Activated CD8-positive, alpha-beta T cell treated with anti-CD3 and anti-CD28 coated beads, Interleukin-2, amount 10 ng/mL, durations not matched to agents 7 days and 5 days (primary cell): Measurements from ENCODE around the gene DNAH11. TPM values are rescaled to one million over a fixed set of nuclear protein-coding genes. Genes with fewer than 3 reads are reported as not detected.

ENCODE experiments used
- ATAC-seq: fragments of 150-1000 bp; cut with Tn5 transposase; one replicate; pipeline ENCODE4 v1.10.0; 2021; ENCODE audit warnings: moderate library complexity
- CTCF ChIA-PET: fragments of 350-600 bp; sonication (Branson Sonifier 250); formaldehyde crosslinking; loops from one replicate; lab custom pipeline; 2021; ENCODE audit warnings: antibody characterized with exemption; lab: Charles Lee
- POLR2A ChIA-PET: fragments of 350-600 bp; sonication (Branson Sonifier 250); formaldehyde crosslinking; loops from one replicate; lab custom pipeline; 2021; ENCODE audit warnings: antibody characterized with exemption; lab: Charles Lee
- DNase-seq: peaks from one replicate; pipeline ENCODE4 v3.0.0-alpha.2; 2020
- H3K27ac Mint-ChIP-seq: one replicate; pipeline ENCODE4 v1.8.0; 2021; ENCODE audit warnings: mild to moderate bottlenecking, mixed read lengths
- H3K27me3 Mint-ChIP-seq: one replicate; pipeline ENCODE4 v1.8.0; 2021; ENCODE audit warnings: low read depth, mixed read lengths
- H3K36me3 Mint-ChIP-seq: one replicate; pipeline ENCODE4 v1.8.0; 2021; ENCODE audit warnings: low read depth, mixed read lengths
- H3K4me1 Mint-ChIP-seq: one replicate; pipeline ENCODE4 v1.8.0; 2021; ENCODE audit warnings: low read depth, mixed read lengths
- H3K4me3 Mint-ChIP-seq: one replicate; pipeline ENCODE4 v1.8.0; 2021; ENCODE audit warnings: mild to moderate bottlenecking, mixed read lengths
- H3K9me3 Mint-ChIP-seq: one replicate; pipeline ENCODE4 v1.8.0; 2022; ENCODE audit warnings: mixed read lengths; ENCODE audit not compliant: insufficient read depth
- total RNA-seq, 2 experiments: library from RNA; stranded (reverse); gene quantifications; one replicate each; pipeline ENCODE4 v1.2.3, GENCODE V29; 2021

The DNAH11 gene
- total RNA-seq, 2 experiments from 2014 or later: 0.91 to 2.3 TPM

DNA sequence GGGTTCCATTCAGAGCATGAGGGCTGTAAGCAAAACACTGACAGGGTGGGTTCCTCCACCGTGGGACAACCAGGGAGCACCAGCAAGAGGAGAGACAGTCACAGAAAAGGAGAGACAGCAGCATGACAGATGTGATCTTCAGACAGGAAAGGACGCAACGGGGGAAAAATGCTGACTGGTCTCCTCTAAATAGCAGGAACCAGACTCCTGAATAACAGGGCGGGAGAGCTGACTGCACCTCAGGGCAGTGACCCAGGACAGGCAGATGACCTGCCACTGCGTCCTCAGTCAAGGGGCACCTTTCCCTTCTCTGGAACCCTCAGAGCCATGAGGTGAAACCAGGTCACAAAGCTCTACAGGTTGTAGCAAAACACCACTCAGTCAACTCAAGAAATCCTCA is 365.9 kb downstream of the DNAH11 start:
- ChIA-PET CTCF (no interaction called here), POLR2A (no interaction called here)
- peaks cover 4% of the 10 kb centered on the region for H3K4me1 Mint-ChIP-seq
- ATAC-seq: no peak
- no peaks in the 10 kb centered on the region for H3K9me3 Mint-ChIP-seq
- no peak overlapping the region for H3K4me3 Mint-ChIP-seq
- no peak for DNase-seq
- no peaks in the 10 kb centered on the region for H3K27me3 Mint-ChIP-seq
- H3K36me3 Mint-ChIP-seq: peaks cover 69% of the 10 kb centered on the region
- no peak overlapping the region for H3K27ac Mint-ChIP-seq

DNA sequence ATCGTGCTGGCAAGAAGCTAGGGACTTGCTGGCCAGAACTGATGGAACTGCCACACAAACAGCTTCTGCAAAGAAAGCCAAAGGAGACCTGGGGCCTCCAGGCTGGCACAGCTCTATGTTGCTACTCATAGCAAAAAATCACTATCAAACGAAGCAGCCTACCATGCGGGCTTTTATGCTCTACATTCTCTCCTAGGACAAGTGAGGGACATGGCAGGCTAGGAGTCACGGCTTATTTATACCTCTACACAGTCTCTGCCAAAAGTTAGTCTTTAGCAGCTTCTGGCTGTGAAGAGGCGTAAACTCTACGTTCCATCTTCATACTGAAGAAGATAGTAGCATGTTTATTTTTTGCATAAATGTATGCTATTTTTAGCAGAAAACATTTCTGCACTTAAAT is 367.4 kb downstream of the DNAH11 start:
- no peak for DNase-seq
- Mint-ChIP-seq H3K4me3 (no peak overlapping the region), H3K36me3 (peaks cover 69% of the 10 kb centered on the region), H3K9me3 (no peaks in the 10 kb centered on the region), H3K4me1 (peaks cover 4% of the 10 kb centered on the region), H3K27ac (no peak overlapping the region), H3K27me3 (no peaks in the 10 kb centered on the region)
- CTCF ChIA-PET: no interaction called here
- no peak for ATAC-seq
- POLR2A ChIA-PET: no interaction called here

DNA sequence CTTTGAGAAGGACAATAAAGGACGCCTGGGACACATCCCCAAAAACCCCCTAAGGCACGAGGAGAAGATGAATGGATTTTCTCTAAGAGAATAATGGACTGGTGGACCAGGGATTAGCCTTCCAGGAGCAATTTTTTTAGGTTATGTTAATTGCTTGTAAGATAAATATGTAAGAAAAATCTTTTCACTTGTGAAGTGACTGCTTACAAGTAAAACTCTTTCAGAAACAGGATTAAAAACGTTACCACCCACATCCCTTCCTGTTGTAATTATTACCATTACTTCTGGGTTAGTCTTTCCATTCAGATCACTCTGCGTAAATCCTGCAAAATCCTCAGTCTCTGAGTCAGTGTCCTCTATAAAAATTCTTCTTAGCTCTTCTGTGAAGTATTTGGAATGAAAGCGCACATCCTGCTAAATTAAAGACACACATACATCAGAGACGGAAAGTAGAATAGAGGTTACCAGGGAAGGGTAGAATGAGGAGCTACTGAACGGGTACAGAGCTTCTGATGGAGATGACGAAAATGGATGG is 368.6 kb downstream of the DNAH11 start:
- ATAC-seq (no peak), DNase-seq (no peak)
- no peak overlapping the region for H3K27ac Mint-ChIP-seq
- H3K27me3 Mint-ChIP-seq: no peaks in the 10 kb centered on the region
- no peak overlapping the region for H3K4me3 Mint-ChIP-seq
- H3K36me3 Mint-ChIP-seq: peaks cover 65% of the 10 kb centered on the region
- H3K4me1 Mint-ChIP-seq: peaks cover 2% of the 10 kb centered on the region
- no peaks in the 10 kb centered on the region for H3K9me3 Mint-ChIP-seq
- POLR2A ChIA-PET: no interaction called here
- CTCF ChIA-PET: interaction anchor here (1.0 kb wide), 1 partner anchor 59 kb away, joined by 3 read pairs; no protein-coding TSS in a partner anchor

DNA sequence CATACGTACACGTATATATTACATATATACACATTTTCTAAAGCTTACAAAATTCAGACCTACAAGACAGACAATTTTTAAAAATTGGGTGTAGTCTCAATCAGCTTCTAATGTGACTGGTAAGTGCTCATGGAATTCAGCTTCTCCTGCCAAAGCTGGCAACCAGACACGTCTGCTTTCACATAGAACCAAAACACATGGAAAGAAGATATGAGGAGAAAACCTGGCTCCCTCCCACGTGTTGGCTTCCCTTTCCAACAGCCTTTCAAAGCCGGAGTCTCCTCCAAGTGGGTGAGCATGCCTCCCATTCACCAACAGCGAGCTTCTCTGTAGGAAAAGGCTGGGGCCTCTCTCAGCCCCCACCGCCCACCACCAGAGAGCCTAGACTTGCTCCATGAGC is 369.5 kb downstream of the DNAH11 start:
- no peak for DNase-seq
- Mint-ChIP-seq H3K27me3 (no peaks in the 10 kb centered on the region), H3K36me3 (peaks cover 66% of the 10 kb centered on the region), H3K27ac (no peak overlapping the region), H3K4me1 (no peaks in the 10 kb centered on the region), H3K9me3 (no peaks in the 10 kb centered on the region), H3K4me3 (no peak overlapping the region)
- CTCF ChIA-PET: interaction anchor here (1.0 kb wide), 1 partner anchor 60 kb away, joined by 3 read pairs; no protein-coding TSS in a partner anchor
- POLR2A ChIA-PET: interaction anchor here (0.6 kb wide), 1 partner anchor 241 kb away, joined by 3 read pairs; no protein-coding TSS in a partner anchor
- no peak for ATAC-seq

DNA sequence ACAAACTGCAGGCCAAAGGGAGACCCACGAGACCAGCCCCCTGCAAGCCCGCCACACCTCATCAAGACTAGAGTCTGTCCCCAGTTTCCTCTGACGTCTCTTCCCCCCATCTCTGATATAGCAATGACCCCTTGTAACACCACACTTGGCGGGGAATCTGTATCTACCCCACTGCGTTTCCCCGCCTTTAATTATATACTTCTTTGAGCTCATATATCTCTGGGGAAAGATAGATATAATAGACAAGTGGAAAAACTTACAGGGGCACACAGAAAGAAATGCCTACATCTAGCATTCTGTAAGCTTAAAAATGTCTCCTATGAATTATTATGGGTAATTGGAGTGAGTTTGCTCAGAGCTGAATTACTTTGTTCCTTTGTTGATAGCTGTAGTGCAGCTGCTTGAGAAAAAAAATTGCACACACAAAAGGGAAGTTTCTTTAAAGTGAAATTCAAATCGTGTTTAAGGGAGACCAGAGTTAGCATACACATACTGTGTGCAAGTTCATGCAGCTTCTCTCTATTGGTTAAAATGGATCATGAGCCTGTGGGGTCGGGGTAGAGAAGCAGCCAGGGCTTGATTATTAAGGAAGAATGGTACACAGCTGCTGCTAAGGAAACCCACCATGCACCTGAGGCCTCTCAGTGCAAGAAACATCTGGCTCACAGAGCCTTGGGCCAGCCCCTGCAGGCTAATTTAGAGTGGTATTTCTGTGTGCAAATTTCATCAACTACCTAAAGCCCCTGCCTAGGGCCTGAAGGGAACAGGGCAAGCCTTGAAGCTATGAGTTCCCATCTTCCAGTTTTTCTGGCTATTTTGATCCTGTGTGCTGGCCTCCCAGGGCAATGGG is 370.3 kb downstream of the DNAH11 start:
- peaks cover 60% of the 10 kb centered on the region for H3K36me3 Mint-ChIP-seq
- CTCF ChIA-PET: interaction anchor here (1.4 kb wide), 1 partner anchor 10 kb away, joined by 3 read pairs; no protein-coding TSS in a partner anchor
- no peak overlapping the region for H3K27ac Mint-ChIP-seq
- ATAC-seq (no peak), DNase-seq (no peak)
- no peak overlapping the region for H3K4me3 Mint-ChIP-seq
- POLR2A ChIA-PET: no interaction called here
- no peaks in the 10 kb centered on the region for H3K4me1 Mint-ChIP-seq
- no peaks in the 10 kb centered on the region for H3K9me3 Mint-ChIP-seq
- H3K27me3 Mint-ChIP-seq: no peaks in the 10 kb centered on the region

DNA sequence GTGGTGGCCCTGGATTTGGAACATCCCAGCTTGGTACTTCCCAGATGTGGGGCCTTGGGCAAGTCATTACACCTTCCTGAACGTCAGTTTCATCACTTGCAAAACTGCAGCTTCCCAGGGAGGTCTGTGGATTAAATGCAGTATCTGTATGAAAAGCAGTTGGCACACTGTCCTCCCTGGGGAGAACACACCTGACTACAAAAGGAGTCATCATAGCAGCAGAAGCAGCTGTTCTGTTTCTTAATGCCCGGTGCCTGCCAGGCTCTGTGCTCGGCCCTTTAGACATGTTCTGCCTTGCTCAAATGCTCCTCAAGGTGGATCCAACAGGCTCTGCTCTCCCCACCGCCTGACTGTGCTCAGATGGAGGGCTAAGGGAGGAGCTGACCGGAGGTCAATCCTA is 371.8 kb downstream of the DNAH11 start:
- ChIA-PET CTCF (no interaction called here), POLR2A (no interaction called here)
- no peaks in the 10 kb centered on the region for H3K27me3 Mint-ChIP-seq
- DNase-seq (no peak), ATAC-seq (no peak)
- H3K27ac Mint-ChIP-seq: peak overlapping the region; percentile 11
- peaks cover 45% of the 10 kb centered on the region for H3K36me3 Mint-ChIP-seq
- no peaks in the 10 kb centered on the region for H3K4me1 Mint-ChIP-seq
- no peaks in the 10 kb centered on the region for H3K9me3 Mint-ChIP-seq
- H3K4me3 Mint-ChIP-seq: no peak overlapping the region

DNA sequence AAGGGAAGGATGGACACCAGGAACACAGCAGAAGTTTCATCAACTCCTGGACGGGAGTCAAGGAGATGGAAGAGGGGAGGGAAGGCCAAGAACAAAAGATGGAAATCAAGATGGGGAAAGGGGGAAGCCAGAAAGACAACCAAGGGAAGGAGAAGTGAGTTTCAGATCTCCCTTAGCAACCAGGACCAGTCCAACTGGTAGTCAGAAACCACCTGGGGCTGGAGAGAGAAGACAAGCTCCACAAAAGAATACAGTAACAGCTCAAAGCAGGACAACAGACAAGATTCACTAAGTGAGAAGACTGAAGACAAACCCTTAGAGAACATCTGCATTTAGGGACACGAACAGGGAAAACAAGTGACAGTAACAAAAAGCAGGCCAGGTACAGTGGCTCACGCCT is 372.3 kb downstream of the DNAH11 start:
- peak overlapping the region; percentile 11 for H3K27ac Mint-ChIP-seq
- ATAC-seq (no peak), DNase-seq (no peak)
- H3K9me3 Mint-ChIP-seq: no peaks in the 10 kb centered on the region
- H3K4me1 Mint-ChIP-seq: no peaks in the 10 kb centered on the region
- CTCF ChIA-PET: no interaction called here
- H3K36me3 Mint-ChIP-seq: peaks cover 42% of the 10 kb centered on the region
- no peaks in the 10 kb centered on the region for H3K27me3 Mint-ChIP-seq
- POLR2A ChIA-PET: no interaction called here
- H3K4me3 Mint-ChIP-seq: no peak overlapping the region

DNA sequence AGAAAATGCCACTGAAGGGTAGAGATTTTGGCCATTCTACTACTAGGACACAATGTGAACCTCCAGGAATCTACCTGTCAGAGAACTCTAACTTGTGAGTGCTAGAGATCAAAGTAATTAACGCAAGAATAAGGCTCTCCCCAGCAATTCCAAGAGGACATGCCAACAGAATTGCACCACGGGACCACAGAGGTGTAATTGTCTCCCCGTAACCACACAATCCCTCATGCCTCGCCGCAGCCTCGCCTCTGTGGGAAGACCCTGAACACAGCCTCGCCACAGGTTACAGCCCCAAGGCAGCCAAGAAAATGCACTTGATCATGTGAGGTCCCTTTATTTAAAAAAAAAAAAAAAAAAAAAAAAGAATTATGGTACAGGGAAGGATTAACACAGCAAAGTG is 373.3 kb downstream of the DNAH11 start:
- Mint-ChIP-seq H3K4me1 (no peaks in the 10 kb centered on the region), H3K27ac (no peak overlapping the region), H3K27me3 (no peaks in the 10 kb centered on the region), H3K4me3 (no peak overlapping the region), H3K9me3 (no peaks in the 10 kb centered on the region), H3K36me3 (peaks cover 38% of the 10 kb centered on the region)
- ChIA-PET POLR2A (no interaction called here), CTCF (no interaction called here)
- ATAC-seq (no peak), DNase-seq (no peak)

DNA sequence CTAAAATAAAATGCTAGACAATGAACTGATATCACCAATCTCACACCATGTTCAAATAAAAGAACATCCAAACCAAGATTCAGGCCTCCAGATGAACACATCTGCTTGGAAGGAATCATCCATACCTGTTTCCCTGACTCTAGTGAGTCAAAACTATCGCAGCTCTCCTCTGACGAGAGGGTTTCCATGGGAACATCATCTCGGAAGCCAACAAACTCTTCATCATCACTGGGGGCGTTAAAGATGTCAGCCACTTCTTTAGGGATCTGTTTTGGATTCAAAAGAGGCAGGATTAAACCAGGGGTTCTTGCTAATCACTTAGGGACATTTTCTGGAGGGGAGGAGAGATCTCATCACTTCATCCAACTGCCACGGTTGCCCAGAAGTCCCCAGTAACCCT is 373.8 kb downstream of the DNAH11 start:
- H3K36me3 Mint-ChIP-seq: peaks cover 34% of the 10 kb centered on the region
- ChIA-PET POLR2A (no interaction called here), CTCF (no interaction called here)
- H3K9me3 Mint-ChIP-seq: no peaks in the 10 kb centered on the region
- no peak for DNase-seq
- H3K4me3 Mint-ChIP-seq: no peak overlapping the region
- H3K27ac Mint-ChIP-seq: no peak overlapping the region
- no peaks in the 10 kb centered on the region for H3K4me1 Mint-ChIP-seq
- H3K27me3 Mint-ChIP-seq: no peaks in the 10 kb centered on the region
- no peak for ATAC-seq

DNA sequence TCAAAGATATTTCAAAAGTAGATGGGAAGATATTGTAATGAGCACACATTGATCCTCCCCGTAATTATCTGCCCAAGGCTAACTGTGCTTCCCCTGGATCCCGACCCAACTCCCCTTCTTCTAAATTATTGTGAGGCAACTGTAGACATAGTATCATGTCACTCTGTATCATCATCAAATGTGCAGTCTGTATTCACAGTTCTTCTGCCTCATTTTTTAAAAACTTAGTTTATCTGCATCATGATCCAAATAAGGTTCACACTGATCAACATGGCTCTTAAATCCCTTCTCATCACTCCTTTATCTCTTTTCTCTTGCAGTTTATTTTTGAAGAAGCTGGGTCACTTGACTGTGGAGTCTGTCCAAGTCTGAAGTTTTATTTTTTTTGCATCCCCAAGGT is 375.4 kb downstream of the DNAH11 start:
- no peak for ATAC-seq
- ChIA-PET CTCF (no interaction called here), POLR2A (interaction anchor here (0.5 kb wide), 1 partner anchor 27 kb away, joined by 3 read pairs; the partner anchor contains the start of gene CDCA7L)
- Mint-ChIP-seq H3K4me1 (no peaks in the 10 kb centered on the region), H3K27ac (no peak overlapping the region), H3K27me3 (no peaks in the 10 kb centered on the region), H3K4me3 (no peak overlapping the region), H3K9me3 (no peaks in the 10 kb centered on the region), H3K36me3 (peaks cover 27% of the 10 kb centered on the region)
- DNase-seq: no peak

DNA sequence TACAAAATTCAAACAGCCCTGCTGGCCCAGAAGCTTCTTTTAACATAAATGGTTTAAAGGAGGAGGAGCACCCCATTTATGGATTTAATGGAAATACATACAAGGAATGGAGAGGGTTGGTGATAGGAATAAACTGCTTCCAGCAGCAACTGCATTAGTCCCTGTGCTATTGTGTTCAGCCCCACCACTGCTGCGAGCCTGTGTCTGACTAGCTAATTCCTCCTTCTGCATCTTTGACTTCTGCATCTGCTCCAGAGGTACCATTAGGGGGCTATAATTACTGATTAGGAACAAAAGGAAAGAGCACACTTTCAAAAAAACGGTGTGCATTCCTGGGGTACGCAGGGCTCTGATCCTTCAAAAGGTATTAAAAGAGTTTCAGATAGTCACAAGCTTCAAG is 378.1 kb downstream of the DNAH11 start:
- DNase-seq (no peak), ATAC-seq (no peak)
- CTCF ChIA-PET: no interaction called here
- peaks cover 11% of the 10 kb centered on the region for H3K36me3 Mint-ChIP-seq
- no peak overlapping the region for H3K4me3 Mint-ChIP-seq
- H3K9me3 Mint-ChIP-seq: no peaks in the 10 kb centered on the region
- POLR2A ChIA-PET: no interaction called here
- H3K27me3 Mint-ChIP-seq: no peaks in the 10 kb centered on the region
- H3K27ac Mint-ChIP-seq: no peak overlapping the region
- H3K4me1 Mint-ChIP-seq: no peaks in the 10 kb centered on the region

DNA sequence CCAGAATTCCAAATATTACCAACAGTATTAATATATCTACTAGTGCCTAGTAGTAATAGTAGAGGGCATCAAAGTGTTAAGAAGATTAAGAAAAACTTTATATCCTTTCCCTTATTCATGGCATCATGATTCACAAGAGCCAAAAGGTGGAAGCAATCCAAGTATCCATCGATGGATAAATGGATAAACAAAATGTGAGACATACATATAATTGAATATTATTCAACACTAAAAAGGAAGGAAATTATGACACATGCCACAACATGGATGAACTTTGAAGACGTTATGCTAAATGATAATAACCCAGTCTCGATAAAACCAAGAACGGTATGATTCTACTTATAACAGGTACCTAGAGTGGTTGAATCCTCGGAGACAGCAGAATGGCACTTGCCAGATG is 379.8 kb downstream of the DNAH11 start:
- DNase-seq (no peak), ATAC-seq (no peak)
- Mint-ChIP-seq H3K9me3 (no peaks in the 10 kb centered on the region), H3K36me3 (peaks cover 10% of the 10 kb centered on the region), H3K27ac (no peak overlapping the region), H3K4me3 (no peak overlapping the region), H3K27me3 (no peaks in the 10 kb centered on the region), H3K4me1 (no peaks in the 10 kb centered on the region)
- ChIA-PET POLR2A (interaction anchor here (0.6 kb wide), 1 partner anchor 371 kb away, joined by 3 read pairs; no protein-coding TSS in a partner anchor), CTCF (no interaction called here)
